ENCODE data around the gene IL12A.

The IL12A gene

GRCh38 chr3:160038862-160039562, 50.4 kb downstream of the IL12A start:
- no peak for DNase-seq

GRCh38 chr3:160040181-160040580, 51.5 kb downstream of the IL12A start:
- DNase-seq = no peak

GRCh38 chr3:160041465-160041864, 52.8 kb downstream of the IL12A start:
- no peak for DNase-seq

GRCh38 chr3:160044121-160044520, 55.5 kb downstream of the IL12A start:
- DNase-seq = no peak

All from NCI-H446 treated with DMSO at 0.1 percent for 48 hours (cell line).